Stimulated activated CD4-positive, alpha-beta T cell treated with anti-CD3 and anti-CD28 coated beads, Interleukin-15, amount 100 ng/mL, for 24 hours (primary cell): ENCODE data around the gene MOCS1.

Experiments
- DNase-seq: peaks from one replicate; pipeline ENCODE4 v3.0.0-alpha.2; 2020

Gene MOCS1

GRCh38 chr6:39865011-39865888 is 69.0 kb downstream of the MOCS1 start:
- DNase-seq, result peak; percentile 78

GRCh38 chr6:39861663-39862062 is 72.6 kb downstream of the MOCS1 start:
- no peak for DNase-seq

GRCh38 chr6:39859025-39859424 is 75.2 kb downstream of the MOCS1 start:
- no peak for DNase-seq

- DNase-seq, result no peak
Observed at GRCh38 chr6:39855356-39855995, 78.8 kb downstream of the MOCS1 start.
